Neural cell (in vitro differentiated cells): Measurements from ENCODE around the gene HPD. TPM values are rescaled to one million over a fixed set of nuclear protein-coding genes. Genes with fewer than 3 reads are reported as not detected.
"Not testable (repeated sequence)": the region's sequence is repeated elsewhere in the genome, so short reads cannot be mapped to it uniquely, and the experiment has no call there.

Experiments
- H2AFZ ChIP-seq: fragments of 200-600, 300-800 bp; sonication (generic), shearing (Covaris generic); 2 replicates; pipeline ENCODE4 v1.6.0; 2014; ENCODE audit warnings: low read depth, mild to moderate bottlenecking, antibody characterized with exemption, low read length, moderate library complexity
- H3F3A ChIP-seq: fragments of 200-600 bp; shearing (Covaris generic); 2 replicates; pipeline ENCODE4 v1.6.1; 2016; ENCODE audit warnings: mild to moderate bottlenecking, moderate library complexity, mixed read lengths, antibody characterized with exemption, low read length; ENCODE audit not compliant: insufficient read depth, poor library complexity, severe bottlenecking
- H3K27ac ChIP-seq: fragments of 200-600, 300-800 bp; sonication (generic), shearing (Covaris generic); 2 replicates; pipeline ENCODE4 v1.5.1; 2014; ENCODE audit warnings: mild to moderate bottlenecking, low read length, moderate library complexity
- H3K27me3 ChIP-seq: fragments of 300-800, 200-600 bp; sonication (generic), shearing (Covaris generic); 2 replicates; pipeline ENCODE4 v1.6.0; 2014; ENCODE audit warnings: mild to moderate bottlenecking, low read depth, low read length, moderate library complexity; ENCODE audit not compliant: insufficient read depth
- H3K36me3 ChIP-seq: fragments of 300-800, 200-600 bp; sonication (generic), shearing (Covaris generic); 2 replicates; pipeline ENCODE4 v1.5.1; 2014; ENCODE audit warnings: mild to moderate bottlenecking, antibody characterized with exemption, low read length, moderate library complexity; ENCODE audit not compliant: insufficient read depth
- H3K4me2 ChIP-seq: fragments of 300-800, 200-600 bp; sonication (generic), shearing (Covaris generic); 2 replicates; pipeline ENCODE4 v1.6.0; 2014; ENCODE audit warnings: mild to moderate bottlenecking, low read length
- H3K4me3 ChIP-seq: fragments of 300-800, 200-600 bp; sonication (generic), shearing (Covaris generic); 2 replicates; pipeline ENCODE4 v1.5.1; 2014; ENCODE audit warnings: mild to moderate bottlenecking, low read length, moderate library complexity
- H3K79me2 ChIP-seq: fragments of 200-600 bp; shearing (Covaris generic); replicated peaks from 2 replicates; pipeline ENCODE4 v1.6.0; 2014; ENCODE audit warnings: mild to moderate bottlenecking, low read length, moderate library complexity; ENCODE audit not compliant: insufficient read depth
- H3K9ac ChIP-seq: fragments of 300-800, 200-600 bp; sonication (generic), shearing (Covaris generic); 2 replicates; pipeline ENCODE4 v1.6.1; 2016; ENCODE audit warnings: mild to moderate bottlenecking, low read length, mixed read lengths
- H3K9me2 ChIP-seq: fragments of 200-600 bp; shearing (Covaris generic); 2 replicates; pipeline ENCODE4 v1.6.1; 2016; ENCODE audit warnings: mild to moderate bottlenecking, low read length, mixed read lengths; ENCODE audit not compliant: insufficient read depth
- H3K9me3 ChIP-seq: fragments of 200-600, 300-800 bp; sonication (generic), shearing (Covaris generic); 2 replicates; pipeline ENCODE4 v1.6.1; 2016; ENCODE audit warnings: mild to moderate bottlenecking, mixed run types, low read length, moderate library complexity, mixed read lengths
- H4K20me1 ChIP-seq: fragments of 200-600 bp; shearing (Covaris generic); 2 replicates; pipeline ENCODE4 v1.6.1; 2016; ENCODE audit warnings: mild to moderate bottlenecking, mixed run types; ENCODE audit not compliant: insufficient read depth
- EP300 ChIP-seq: fragments of 450-650 bp; conservative IDR thresholded peaks from 2 replicates; pipeline ENCODE4 v1.6.1; 2014; ENCODE audit warnings: antibody characterized with exemption, mild to moderate bottlenecking, moderate library complexity; ENCODE audit not compliant: poor library complexity, severe bottlenecking
- EZH2 ChIP-seq: fragments of 200-600, 300-800 bp; shearing (Covaris generic), sonication (generic); IDR thresholded peaks from 2 replicates; pipeline ENCODE4 v1.6.1; 2014; ENCODE audit warnings: antibody characterized with exemption, low read length, borderline replicate concordance, mild to moderate bottlenecking; ENCODE audit not compliant: insufficient read depth, poor library complexity, severe bottlenecking
- MXI1 ChIP-seq: fragments of 450-650 bp; conservative IDR thresholded peaks from 2 replicates; pipeline ENCODE4 v1.6.1; 2014; ENCODE audit warnings: antibody characterized with exemption, mild to moderate bottlenecking; ENCODE audit not compliant: poor library complexity, severe bottlenecking
- POLR2AphosphoS5 ChIP-seq: IDR thresholded peaks from 2 replicates; pipeline ENCODE4 v1.6.1; 2012
- SMC3 ChIP-seq: fragments of 450-650 bp; conservative IDR thresholded peaks from 2 replicates; pipeline ENCODE4 v1.6.1; 2014; ENCODE audit warnings: antibody characterized with exemption, mild to moderate bottlenecking, moderate library complexity; ENCODE audit not compliant: poor library complexity
- TAF1 ChIP-seq: IDR thresholded peaks from 2 replicates; pipeline ENCODE4 v1.6.1; 2012; ENCODE audit warnings: low read depth
- polyA plus RNA-seq: library from polyadenylated mRNA; depleted of rRNA; stranded (reverse); fragments of >200 nt; gene quantifications from 2 replicates; pipeline ENCODE4 v1.2.3, GENCODE V29; 2014
- small RNA-seq, 3 experiments: library from RNA; depleted of rRNA; stranded (forward); fragments of <200 nt; gene quantifications; one replicate each; pipeline ENCODE3, GENCODE V24; 2012
- TF ChIP-seq, protein P1 (sequence below): fragments of 450-650 bp; IDR thresholded peaks from 2 replicates; pipeline ENCODE4 v1.5.1; 2014; ENCODE audit warnings: antibody characterized with exemption, mild to moderate bottlenecking, moderate library complexity; ENCODE audit not compliant: poor library complexity, severe bottlenecking
- TF ChIP-seq, protein P2 (sequence below): IDR thresholded peaks from 2 replicates; pipeline ENCODE4 v1.6.1; 2012; ENCODE audit warnings: borderline replicate concordance

HPD gene
- polyA plus RNA-seq, 1 donor from 2014 or later = not detected

DNA sequence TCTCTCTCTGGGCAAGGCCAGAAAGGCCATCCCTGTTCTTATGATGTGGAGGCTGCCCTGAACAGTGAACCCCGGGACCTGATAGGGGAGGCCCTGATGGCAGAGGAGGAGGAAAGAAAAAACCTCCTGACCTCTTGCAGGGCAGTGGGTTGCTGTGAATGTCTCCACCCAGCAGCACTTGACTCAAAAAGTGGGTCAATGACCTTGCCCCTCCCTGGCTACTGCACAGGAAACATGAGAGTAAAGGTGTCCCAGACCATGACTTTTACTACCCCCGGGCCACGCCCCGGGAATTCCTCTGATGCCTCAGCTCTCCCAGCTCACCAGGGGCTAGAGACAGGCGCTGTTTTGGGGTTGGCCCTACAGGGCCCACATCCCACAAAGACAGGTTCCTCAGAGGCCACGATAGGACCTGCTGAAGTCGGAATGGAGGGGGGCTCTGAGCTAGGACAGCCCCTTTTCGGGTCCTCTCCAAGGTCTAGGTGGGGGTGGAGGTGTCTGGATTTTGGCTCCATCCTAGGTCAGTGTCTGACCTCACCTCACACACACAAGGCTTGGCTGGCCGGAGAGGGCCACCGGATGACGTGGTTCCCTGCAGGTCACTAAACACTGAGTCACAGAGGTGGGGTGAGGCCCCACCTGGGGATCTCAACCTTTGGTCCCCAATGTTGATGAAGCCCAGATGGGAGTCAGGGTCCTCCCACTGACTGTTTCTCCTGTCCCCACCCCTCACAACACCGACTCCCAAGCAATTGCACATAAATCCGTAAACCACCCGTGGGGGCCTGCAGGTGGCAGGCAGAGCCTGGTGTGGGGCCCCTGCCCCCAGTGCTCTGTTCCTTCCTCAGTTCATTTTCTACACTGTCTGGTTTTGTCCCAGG, 66.7 kb downstream of the HPD start (continued):
- TF ChIP-seq MXI1 (no peak), POLR2AphosphoS5 (no peak), SMC3 (no peak)

DNA sequence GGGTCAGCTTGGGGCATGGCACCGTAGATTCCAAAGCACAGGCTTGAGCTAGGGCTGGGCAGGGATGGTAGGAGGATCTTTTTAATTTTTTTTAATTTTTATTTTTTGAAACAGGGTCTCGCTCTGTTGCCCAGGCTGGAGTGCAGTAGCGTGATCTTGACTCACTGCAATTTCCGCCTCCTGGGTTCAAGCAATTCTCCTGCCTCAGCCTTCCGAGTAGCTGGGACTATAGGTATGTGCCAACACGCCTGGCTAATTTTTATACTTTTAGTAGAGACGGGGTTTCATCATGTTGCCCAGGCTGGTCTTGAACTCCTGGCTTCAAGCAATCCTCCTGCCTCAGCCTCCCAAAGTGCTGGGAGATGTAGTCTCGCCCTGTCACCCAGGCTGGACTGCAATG, 67.9 kb downstream of the HPD start:
- H3K27me3 ChIP-seq = peaks cover 11% of the 10 kb centered on the region
- H3K9ac ChIP-seq, H2AFZ ChIP-seq, H3F3A ChIP-seq, H3K4me3 ChIP-seq, H4K20me1 ChIP-seq, H3K4me2 ChIP-seq, H3K27ac ChIP-seq, H3K9me3 ChIP-seq, H3K79me2 ChIP-seq, H3K36me3 ChIP-seq, H3K9me2 ChIP-seq: not testable (repeated sequence)

DNA sequence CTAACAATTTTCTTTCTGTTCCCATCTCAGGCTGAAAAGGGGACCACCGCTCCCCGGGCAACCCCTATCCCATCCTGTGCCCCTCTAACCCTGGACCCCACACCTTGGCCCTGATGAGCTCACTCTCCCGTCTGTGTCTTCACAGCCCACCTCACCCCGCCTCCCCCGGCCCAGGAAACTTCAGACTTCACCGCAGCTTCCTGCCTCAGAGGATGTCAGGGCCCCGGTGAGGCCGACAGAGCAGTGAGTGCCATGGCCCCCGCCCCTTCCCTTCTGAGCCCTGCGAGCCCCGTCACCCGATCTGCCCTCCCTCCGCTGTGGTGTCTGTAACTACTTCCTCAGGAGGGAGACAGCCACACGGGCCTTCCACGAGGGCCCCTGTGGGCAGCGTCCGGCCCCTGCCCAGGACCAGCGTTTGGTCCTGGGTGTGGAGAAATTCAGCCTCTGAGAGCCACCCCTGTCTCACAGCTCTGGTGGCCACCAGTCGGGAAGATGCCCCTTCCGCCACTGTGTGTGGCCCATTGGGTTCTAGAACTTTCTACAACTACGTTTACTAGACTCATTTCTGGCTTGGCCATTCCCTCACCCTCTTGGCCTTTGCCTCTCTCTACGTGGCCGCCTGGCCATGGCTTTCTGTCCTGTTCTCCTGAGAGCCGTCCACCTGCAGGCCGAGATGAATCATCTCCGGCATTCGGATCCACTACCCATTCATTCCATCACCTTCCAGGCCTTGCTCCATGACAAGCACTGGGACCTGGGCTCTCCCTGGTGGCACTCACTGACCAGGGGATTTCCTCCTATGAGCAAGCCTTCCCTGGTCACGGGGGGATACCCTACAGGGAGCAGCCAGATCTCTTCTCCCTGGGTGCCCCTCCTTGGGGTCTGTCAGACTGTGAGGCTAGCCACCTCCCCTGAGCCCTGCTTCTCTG, 68.6 kb downstream of the HPD start:
- Histone ChIP-seq H3K79me2 (no peaks in the 10 kb centered on the region), H3K4me2 (no peak overlapping the region), H3K9ac (no peak overlapping the region), H3F3A (no peaks in the 10 kb centered on the region), H3K9me2 (no peaks in the 10 kb centered on the region), H3K27me3 (peaks cover 11% of the 10 kb centered on the region), H3K4me3 (no peak overlapping the region), H4K20me1 (peaks cover 7% of the 10 kb centered on the region), H3K27ac (no peak overlapping the region), H2AFZ (no peak overlapping the region), H3K9me3 (no peaks in the 10 kb centered on the region), H3K36me3 (no peaks in the 10 kb centered on the region)
- TF ChIP-seq SMC3 (no peak), TAF1 (no peak), MXI1 (no peak), EZH2 (no peak), EP300 (no peak)
- TF ChIP-seq, protein P1, sequence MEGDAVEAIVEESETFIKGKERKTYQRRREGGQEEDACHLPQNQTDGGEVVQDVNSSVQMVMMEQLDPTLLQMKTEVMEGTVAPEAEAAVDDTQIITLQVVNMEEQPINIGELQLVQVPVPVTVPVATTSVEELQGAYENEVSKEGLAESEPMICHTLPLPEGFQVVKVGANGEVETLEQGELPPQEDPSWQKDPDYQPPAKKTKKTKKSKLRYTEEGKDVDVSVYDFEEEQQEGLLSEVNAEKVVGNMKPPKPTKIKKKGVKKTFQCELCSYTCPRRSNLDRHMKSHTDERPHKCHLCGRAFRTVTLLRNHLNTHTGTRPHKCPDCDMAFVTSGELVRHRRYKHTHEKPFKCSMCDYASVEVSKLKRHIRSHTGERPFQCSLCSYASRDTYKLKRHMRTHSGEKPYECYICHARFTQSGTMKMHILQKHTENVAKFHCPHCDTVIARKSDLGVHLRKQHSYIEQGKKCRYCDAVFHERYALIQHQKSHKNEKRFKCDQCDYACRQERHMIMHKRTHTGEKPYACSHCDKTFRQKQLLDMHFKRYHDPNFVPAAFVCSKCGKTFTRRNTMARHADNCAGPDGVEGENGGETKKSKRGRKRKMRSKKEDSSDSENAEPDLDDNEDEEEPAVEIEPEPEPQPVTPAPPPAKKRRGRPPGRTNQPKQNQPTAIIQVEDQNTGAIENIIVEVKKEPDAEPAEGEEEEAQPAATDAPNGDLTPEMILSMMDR = no peak
- TF ChIP-seq, protein P2, sequence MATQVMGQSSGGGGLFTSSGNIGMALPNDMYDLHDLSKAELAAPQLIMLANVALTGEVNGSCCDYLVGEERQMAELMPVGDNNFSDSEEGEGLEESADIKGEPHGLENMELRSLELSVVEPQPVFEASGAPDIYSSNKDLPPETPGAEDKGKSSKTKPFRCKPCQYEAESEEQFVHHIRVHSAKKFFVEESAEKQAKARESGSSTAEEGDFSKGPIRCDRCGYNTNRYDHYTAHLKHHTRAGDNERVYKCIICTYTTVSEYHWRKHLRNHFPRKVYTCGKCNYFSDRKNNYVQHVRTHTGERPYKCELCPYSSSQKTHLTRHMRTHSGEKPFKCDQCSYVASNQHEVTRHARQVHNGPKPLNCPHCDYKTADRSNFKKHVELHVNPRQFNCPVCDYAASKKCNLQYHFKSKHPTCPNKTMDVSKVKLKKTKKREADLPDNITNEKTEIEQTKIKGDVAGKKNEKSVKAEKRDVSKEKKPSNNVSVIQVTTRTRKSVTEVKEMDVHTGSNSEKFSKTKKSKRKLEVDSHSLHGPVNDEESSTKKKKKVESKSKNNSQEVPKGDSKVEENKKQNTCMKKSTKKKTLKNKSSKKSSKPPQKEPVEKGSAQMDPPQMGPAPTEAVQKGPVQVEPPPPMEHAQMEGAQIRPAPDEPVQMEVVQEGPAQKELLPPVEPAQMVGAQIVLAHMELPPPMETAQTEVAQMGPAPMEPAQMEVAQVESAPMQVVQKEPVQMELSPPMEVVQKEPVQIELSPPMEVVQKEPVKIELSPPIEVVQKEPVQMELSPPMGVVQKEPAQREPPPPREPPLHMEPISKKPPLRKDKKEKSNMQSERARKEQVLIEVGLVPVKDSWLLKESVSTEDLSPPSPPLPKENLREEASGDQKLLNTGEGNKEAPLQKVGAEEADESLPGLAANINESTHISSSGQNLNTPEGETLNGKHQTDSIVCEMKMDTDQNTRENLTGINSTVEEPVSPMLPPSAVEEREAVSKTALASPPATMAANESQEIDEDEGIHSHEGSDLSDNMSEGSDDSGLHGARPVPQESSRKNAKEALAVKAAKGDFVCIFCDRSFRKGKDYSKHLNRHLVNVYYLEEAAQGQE = no peak

Small RNA genes lying within 50 kb of the gene (small RNA-seq; reads per million reads assigned to genes)
- 0 reads per million in 3 experiments for gene AC069503.3
- 0 reads per million in 3 experiments for gene RF00017
- 0 reads per million in 3 experiments for gene RNU7-170P

Other genes starting within 250 kb of the HPD start
- 0.78 and 5.2 TPM in 2 replicates for gene ORAI1, start 232.3 kb downstream of the HPD start, polyA plus RNA-seq
- 1.1 and 3.4 TPM in 2 replicates for gene MORN3, start 189.2 kb downstream of the HPD start, polyA plus RNA-seq
- 9.5 and 9.8 TPM in 2 replicates for gene TMEM120B, start 146.1 kb downstream of the HPD start, polyA plus RNA-seq
- gene RHOF, start 65.2 kb downstream of the HPD start, polyA plus RNA-seq = 9.4 and 14.7 TPM in 2 replicates
- 2.6 and 3.2 TPM in 2 replicates for gene SETD1B, start 54.9 kb downstream of the HPD start, polyA plus RNA-seq
- 74.9 and 79.3 TPM in 2 replicates for gene PSMD9, start 29.9 kb upstream of the HPD start, polyA plus RNA-seq
- gene CFAP251, start 59.7 kb upstream of the HPD start, polyA plus RNA-seq = 1.6 and 4.0 TPM in 2 replicates
- 51.3 and 65.6 TPM in 2 replicates for gene BCL7A, start 163.0 kb upstream of the HPD start, polyA plus RNA-seq
- 9.2 and 10.1 TPM in 2 replicates for gene MLXIP, start 219.9 kb upstream of the HPD start, polyA plus RNA-seq